Superior temporal gyrus (tissue), 1 donor: ENCODE data around the gene DCAF7.

Experiments
- DNase-seq: peaks from one replicate; pipeline ENCODE4 v3.0.0-alpha.2; 2016; ENCODE audit errors: extremely low spot score

DCAF7 gene

GRCh38 chr17:63544467-63545301 lies 5.6 kb upstream of the DCAF7 start:
- no peak for DNase-seq

DNA sequence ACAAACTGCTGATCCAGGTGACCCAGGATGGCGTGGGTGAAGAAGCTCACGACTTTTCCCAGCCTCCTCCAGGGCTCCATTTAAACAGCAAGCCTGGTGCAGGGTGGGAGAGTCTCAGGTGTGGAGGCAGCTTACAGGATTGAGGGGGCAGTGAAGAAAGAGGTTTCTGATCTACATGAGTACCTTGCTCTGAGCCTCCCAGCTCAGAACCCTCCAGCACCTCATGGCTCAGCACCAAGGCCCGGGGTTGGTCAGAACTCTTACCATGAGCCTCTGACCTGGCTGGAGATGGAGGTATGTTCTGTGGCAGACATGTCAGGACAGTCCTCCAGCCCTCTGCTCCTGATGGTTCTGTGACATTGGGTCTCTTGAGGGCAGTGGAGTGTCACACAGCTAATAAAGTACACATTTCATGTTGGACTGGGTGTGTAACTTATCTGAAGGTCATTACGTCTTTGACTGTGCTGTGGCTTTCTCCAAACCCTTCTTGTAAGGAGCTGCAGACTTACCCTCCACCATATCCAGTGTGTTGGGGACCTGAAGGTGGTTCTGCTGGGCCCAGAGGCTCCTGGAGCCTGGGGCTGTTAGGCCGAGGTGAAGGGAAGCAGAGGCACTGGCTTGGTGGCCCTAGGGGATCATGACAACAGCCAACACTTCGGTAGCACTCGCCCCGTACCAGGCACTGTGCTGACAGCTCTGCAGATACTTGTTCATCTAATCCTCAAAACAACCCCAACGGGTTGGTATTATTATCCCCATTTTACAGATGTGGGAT lies 3.8 kb upstream of the DCAF7 start:
- DNase-seq: no peak

GRCh38 chr17:63547083-63547523 lies 3.2 kb upstream of the DCAF7 start:
- no peak for DNase-seq

GRCh38 chr17:63549289-63549945 lies 860 bp upstream of the DCAF7 start:
- DNase-seq: no peak

GRCh38 chr17:63550817-63551639 lies 751 bp downstream of the DCAF7 start:
- no peak for DNase-seq

GRCh38 chr17:63552211-63552610 lies 1.9 kb downstream of the DCAF7 start:
- DNase-seq: no peak

DNA sequence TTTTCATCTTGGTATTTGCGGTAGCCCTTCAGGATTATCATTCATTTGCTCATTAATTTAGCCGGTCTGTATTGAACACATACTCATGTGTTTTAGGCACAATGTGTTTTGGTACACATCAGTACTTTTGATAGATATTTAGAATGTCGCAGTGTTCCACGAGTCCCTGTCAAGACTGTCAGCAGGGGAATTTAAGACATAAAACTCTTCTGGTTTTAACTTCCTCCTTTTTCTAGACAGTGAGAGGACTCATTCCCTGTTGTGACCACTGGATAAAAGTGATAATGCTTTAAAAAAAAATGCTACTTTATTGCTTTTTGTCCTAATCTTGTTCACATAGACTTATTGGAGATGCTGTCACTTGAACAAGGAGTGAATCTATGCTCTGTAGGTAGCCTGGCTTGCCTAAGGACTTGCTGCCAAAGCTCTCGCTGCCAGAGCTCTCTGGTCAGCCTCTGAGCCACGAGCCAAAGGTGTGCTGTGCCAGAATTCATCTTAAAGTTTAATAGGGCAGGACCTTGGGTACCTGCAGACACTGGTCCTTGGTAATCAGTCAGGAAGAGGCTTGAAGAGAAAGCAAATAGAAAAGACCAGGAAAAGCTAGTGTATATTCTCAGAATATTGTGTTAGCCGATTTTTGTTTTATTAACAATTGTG lies 5.4 kb downstream of the DCAF7 start:
- no peak for DNase-seq

DNA sequence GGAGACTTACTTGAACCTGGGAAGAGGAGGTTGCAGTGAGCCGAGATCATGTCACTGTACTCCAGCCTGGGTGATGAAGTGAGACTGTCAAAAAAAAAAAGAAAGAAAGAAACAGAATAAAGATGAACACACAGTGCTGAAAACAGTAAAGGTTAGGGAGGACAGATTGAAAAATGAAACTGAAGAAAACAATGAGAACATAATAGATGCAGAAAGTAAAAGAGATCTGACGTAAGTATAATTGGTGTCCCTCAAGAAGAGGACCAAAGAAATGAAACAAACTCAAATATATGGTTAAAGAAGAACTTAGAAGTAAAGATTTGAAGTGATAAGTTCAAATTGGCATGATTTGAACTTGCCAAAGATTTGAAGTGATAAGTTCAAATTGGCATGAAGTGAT lies 7.1 kb downstream of the DCAF7 start:
- no peak for DNase-seq

DNA sequence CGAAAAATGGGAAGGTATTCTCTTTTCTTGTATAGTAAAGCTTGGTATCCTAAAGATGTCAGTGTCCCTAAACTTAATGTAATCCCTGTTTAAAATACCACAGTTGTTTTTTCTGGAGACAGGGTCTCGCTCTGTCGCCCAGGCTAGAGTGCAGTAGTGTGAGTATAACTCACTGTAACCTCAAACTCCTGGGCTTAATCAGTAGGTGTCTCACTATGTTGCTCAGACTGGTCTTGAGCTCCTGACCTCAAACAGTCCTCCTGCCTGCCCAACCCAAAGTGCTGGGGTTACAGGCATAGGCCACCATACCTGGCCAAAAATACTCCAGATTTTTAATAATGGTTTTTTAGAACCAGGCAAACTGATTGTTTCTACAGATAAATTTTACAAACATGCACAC lies 8.2 kb downstream of the DCAF7 start:
- DNase-seq: no peak

GRCh38 chr17:63561819-63562218 lies 11.5 kb downstream of the DCAF7 start:
- DNase-seq: no peak

DNA sequence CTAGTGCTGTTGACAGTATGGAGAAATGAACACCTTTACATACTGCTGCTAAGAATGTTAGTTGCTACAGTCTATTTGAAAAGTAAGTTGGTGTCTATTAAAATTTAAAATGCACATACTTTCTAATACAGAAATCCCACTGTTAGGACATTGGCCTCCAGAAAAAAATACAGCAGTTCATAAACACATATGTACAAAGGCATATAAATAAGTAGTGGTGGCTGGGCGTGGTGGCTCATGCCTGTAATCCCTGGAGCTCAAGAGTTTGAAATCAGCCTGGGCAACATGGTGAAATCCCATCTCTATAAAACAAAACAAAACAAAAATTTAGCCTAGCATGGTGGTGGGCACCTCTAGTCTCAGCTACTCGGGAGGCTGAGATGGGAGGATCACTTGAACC lies 13.1 kb downstream of the DCAF7 start:
- no peak for DNase-seq

DNA sequence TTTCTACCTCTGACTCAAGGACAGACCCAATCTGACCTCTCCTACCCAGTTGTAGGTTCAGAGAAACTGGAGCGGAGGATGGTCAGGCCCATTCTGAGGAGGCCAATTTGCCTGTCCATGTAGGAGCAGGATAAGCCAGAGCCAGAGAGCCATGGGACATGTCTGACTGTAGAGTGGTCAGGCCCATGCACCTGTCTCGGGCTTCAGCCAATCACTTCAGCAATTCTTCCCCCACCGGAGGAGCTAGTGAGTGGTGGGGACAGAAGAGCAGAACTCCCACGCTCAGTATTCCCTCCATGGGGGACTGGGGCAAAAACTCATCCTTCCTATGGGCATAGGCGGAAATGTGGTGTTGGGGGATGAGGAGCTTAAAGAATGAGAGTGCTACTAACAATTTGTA lies 14.3 kb downstream of the DCAF7 start:
- no peak for DNase-seq

GRCh38 chr17:63567229-63567628 lies 17.0 kb downstream of the DCAF7 start:
- DNase-seq: no peak

- DNase-seq: no peak
Observed at GRCh38 chr17:63568563-63568962, 18.3 kb downstream of the DCAF7 start.

DNA sequence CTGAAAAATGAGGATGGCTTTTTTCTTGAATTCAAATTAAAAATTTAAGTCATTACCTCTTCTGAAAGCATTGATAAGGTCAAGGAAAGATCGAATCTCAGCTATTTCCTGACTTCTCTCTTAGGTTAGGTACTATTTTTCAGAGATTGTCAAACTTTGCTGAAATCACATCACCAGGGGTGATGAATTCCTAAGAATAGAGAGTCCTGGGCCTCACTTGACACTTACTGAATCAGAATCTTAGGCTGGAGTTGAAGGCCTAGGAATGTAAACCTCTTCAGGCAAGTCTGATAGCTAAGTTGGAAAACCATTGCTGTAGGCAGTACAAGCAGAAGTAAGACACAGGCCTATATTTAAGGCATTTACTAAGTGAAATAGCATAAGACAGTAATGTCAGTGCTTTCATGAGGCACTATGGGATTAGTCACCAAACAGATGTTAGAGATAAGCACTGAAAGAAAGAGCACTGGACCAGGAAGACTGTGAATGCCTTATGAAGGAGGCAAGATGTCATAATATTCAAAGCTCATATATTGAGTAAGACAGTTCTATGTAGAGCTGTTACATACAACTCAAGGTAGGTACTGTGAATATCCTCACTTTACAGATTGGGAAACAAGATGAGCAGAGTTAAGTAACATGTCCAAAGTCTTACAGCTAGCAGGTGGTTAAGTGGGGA lies 21.5 kb downstream of the DCAF7 start:
- no peak for DNase-seq

- no peak for DNase-seq
Observed at GRCh38 chr17:63573634-63574033, 23.4 kb downstream of the DCAF7 start.

- no peak for DNase-seq
Observed at GRCh38 chr17:63578027-63578768, 27.9 kb downstream of the DCAF7 start.

GRCh38 chr17:63578769-63579111 lies 28.5 kb downstream of the DCAF7 start:
- DNase-seq: no peak

- DNase-seq: no peak
Observed at GRCh38 chr17:63579633-63580032, 29.4 kb downstream of the DCAF7 start.

- DNase-seq: no peak
Observed at GRCh38 chr17:63587770-63588169, 37.5 kb downstream of the DCAF7 start.
